ENCODE results near the gene PRDX5.

- TF ChIP-seq, protein P1, sequence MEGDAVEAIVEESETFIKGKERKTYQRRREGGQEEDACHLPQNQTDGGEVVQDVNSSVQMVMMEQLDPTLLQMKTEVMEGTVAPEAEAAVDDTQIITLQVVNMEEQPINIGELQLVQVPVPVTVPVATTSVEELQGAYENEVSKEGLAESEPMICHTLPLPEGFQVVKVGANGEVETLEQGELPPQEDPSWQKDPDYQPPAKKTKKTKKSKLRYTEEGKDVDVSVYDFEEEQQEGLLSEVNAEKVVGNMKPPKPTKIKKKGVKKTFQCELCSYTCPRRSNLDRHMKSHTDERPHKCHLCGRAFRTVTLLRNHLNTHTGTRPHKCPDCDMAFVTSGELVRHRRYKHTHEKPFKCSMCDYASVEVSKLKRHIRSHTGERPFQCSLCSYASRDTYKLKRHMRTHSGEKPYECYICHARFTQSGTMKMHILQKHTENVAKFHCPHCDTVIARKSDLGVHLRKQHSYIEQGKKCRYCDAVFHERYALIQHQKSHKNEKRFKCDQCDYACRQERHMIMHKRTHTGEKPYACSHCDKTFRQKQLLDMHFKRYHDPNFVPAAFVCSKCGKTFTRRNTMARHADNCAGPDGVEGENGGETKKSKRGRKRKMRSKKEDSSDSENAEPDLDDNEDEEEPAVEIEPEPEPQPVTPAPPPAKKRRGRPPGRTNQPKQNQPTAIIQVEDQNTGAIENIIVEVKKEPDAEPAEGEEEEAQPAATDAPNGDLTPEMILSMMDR (IDR thresholded peaks at IDR 0.05), result no peak
- TF ChIP-seq EP300 (IDR thresholded peaks at IDR 0.05; ENCODE audit: low read depth), result no peak
- TF ChIP-seq POLR2A (IDR thresholded peaks at IDR 0.05), result no peak
- TF ChIP-seq POLR2AphosphoS5 (IDR thresholded peaks at IDR 0.05), result no peak
Measured at GRCh38 chr11:64288353-64288750, 29.6 kb upstream of the PRDX5 start.

Measured in transverse colon (tissue), 4 donors.